HL-60 (cell line): ENCODE measurements around the gene CA4.

ENCODE experiments used
- DNase-seq, 2 experiments: peaks; one replicate each; pipeline ENCODE4 v3.0.0-alpha.2; 2010 to 2020; ENCODE audit warnings: low read depth in 1 of 2, low spot score in 1 of 2
- H3K27ac ChIP-seq: fragments of 250-450 bp; sonication (Bioruptor Pico); replicated peaks from 2 replicates; pipeline ENCODE4 v1.5.1; 2020; ENCODE audit warnings: mild to moderate bottlenecking, moderate library complexity
- H3K27me3 ChIP-seq: fragments of 250-450 bp; sonication (Bioruptor Pico); 2 replicates; pipeline ENCODE4 v1.5.1; 2021; ENCODE audit warnings: mild to moderate bottlenecking, moderate library complexity; ENCODE audit not compliant: insufficient read depth, poor library complexity, severe bottlenecking
- H3K4me3 ChIP-seq: replicated peaks from 2 replicates; pipeline ENCODE4 v1.5.1; 2011; ENCODE audit warnings: mild to moderate bottlenecking, control low read depth, low read length; ENCODE audit not compliant: insufficient read depth
- CTCF ChIP-seq: IDR thresholded peaks from one replicate; pipeline ENCODE4 v1.5.1; 2011; ENCODE audit warnings: low read length, control low read depth, inconsistent platforms; ENCODE audit not compliant: insufficient read depth
- GABPA ChIP-seq: IDR thresholded peaks from 2 replicates; pipeline ENCODE4 v1.6.1; 2012; ENCODE audit warnings: low read depth
- POLR2AphosphoS5 ChIP-seq: IDR thresholded peaks from 2 replicates; pipeline ENCODE4 v1.6.1; 2012; ENCODE audit warnings: low read depth
- REST ChIP-seq: IDR thresholded peaks from 2 replicates; pipeline ENCODE4 v1.6.1; 2012; ENCODE audit warnings: low read depth; ENCODE audit not compliant: insufficient replicate concordance
- SPI1 ChIP-seq: IDR thresholded peaks from 2 replicates; pipeline ENCODE4 v1.6.1; 2012; ENCODE audit warnings: low read depth, mild to moderate bottlenecking, borderline replicate concordance

The CA4 gene

GRCh38 chr17:60160829-60161501, 11.2 kb downstream of the CA4 start:
- no peak for DNase-seq
- TF ChIP-seq REST (no peak), SPI1 (no peak), CTCF (no peak), GABPA (no peak), POLR2AphosphoS5 (no peak)
- Histone ChIP-seq H3K27ac (no peak overlapping the region), H3K27me3 (no peaks in the 10 kb centered on the region), H3K4me3 (no peak overlapping the region)

- Histone ChIP-seq H3K4me3 (no peak overlapping the region), H3K27me3 (no peaks in the 10 kb centered on the region), H3K27ac (peak overlapping the region; percentile 40)
- no peak for TF ChIP-seq REST
- no peak for TF ChIP-seq POLR2AphosphoS5
- TF ChIP-seq GABPA: no peak
- TF ChIP-seq CTCF: no peak
- no peak for TF ChIP-seq SPI1
- DNase-seq: peak in 1 of 2 experiments; percentile 42
These were observed 12.0 kb downstream of the CA4 start for GRCh38 chr17:60161598-60162330.

- DNase-seq: no peak
These were observed 13.5 kb downstream of the CA4 start for GRCh38 chr17:60163108-60163784.

More at GRCh38 chr17:60163108-60163784, 13.5 kb downstream of the CA4 start:
- no peak overlapping the region for H3K4me3 ChIP-seq
- no peak for TF ChIP-seq SPI1
- TF ChIP-seq CTCF: no peak
- no peak for TF ChIP-seq REST
- no peak for TF ChIP-seq GABPA
- no peak for TF ChIP-seq POLR2AphosphoS5
- H3K27ac ChIP-seq: no peak overlapping the region
- no peaks in the 10 kb centered on the region for H3K27me3 ChIP-seq
